Glutamatergic neuron (in vitro differentiated cells): ENCODE data around the gene CDC42. TPM values are rescaled to one million over a fixed set of nuclear protein-coding genes. Genes with fewer than 3 reads are reported as not detected.

Experiments
- DNase-seq: peaks from one replicate; pipeline ENCODE4 v3.0.0; 2022
- H3K27ac Mint-ChIP-seq: one replicate; pipeline ENCODE4 v1.8.0; 2020; ENCODE audit warnings: mild to moderate bottlenecking, mixed read lengths, inconsistent platforms; ENCODE audit not compliant: unreplicated experiment
- H3K27me3 Mint-ChIP-seq: one replicate; pipeline ENCODE4 v1.8.0; 2020; ENCODE audit warnings: mild to moderate bottlenecking, moderate library complexity, mixed read lengths, inconsistent platforms; ENCODE audit not compliant: unreplicated experiment
- H3K36me3 Mint-ChIP-seq: one replicate; pipeline ENCODE4 v1.8.0; 2020; ENCODE audit warnings: mild to moderate bottlenecking, mixed read lengths, inconsistent platforms; ENCODE audit not compliant: unreplicated experiment
- H3K4me1 Mint-ChIP-seq: one replicate; pipeline ENCODE4 v1.8.0; 2020; ENCODE audit warnings: mild to moderate bottlenecking, low read depth, mixed read lengths, inconsistent platforms; ENCODE audit not compliant: unreplicated experiment
- H3K4me3 Mint-ChIP-seq: one replicate; pipeline ENCODE4 v1.8.0; 2020; ENCODE audit warnings: mild to moderate bottlenecking, mixed read lengths, inconsistent platforms; ENCODE audit not compliant: unreplicated experiment
- H3K9me3 Mint-ChIP-seq: one replicate; pipeline ENCODE4 v1.8.0; 2020; ENCODE audit warnings: mild to moderate bottlenecking, moderate library complexity, mixed read lengths, inconsistent platforms; ENCODE audit not compliant: unreplicated experiment
- total RNA-seq: library from RNA; stranded (reverse); fragmentation: NEBNext Ultra II Directional; extraction: Animal tissue kit (Norgen Biotek cat#: 25700); gene quantifications from one replicate; pipeline ENCODE4 v1.2.1, GENCODE V29; 2021; ENCODE audit not compliant: unreplicated experiment
- TF ChIP-seq, protein P1 (sequence below): fragments of 200-600 bp; sonication (generic); IDR thresholded peaks from one replicate; pipeline ENCODE4 v1.5.0; 2021; ENCODE audit not compliant: partially characterized antibody, unreplicated experiment

CDC42 gene
- total RNA-seq, 1 donor from 2014 or later, result 283 TPM

DNA sequence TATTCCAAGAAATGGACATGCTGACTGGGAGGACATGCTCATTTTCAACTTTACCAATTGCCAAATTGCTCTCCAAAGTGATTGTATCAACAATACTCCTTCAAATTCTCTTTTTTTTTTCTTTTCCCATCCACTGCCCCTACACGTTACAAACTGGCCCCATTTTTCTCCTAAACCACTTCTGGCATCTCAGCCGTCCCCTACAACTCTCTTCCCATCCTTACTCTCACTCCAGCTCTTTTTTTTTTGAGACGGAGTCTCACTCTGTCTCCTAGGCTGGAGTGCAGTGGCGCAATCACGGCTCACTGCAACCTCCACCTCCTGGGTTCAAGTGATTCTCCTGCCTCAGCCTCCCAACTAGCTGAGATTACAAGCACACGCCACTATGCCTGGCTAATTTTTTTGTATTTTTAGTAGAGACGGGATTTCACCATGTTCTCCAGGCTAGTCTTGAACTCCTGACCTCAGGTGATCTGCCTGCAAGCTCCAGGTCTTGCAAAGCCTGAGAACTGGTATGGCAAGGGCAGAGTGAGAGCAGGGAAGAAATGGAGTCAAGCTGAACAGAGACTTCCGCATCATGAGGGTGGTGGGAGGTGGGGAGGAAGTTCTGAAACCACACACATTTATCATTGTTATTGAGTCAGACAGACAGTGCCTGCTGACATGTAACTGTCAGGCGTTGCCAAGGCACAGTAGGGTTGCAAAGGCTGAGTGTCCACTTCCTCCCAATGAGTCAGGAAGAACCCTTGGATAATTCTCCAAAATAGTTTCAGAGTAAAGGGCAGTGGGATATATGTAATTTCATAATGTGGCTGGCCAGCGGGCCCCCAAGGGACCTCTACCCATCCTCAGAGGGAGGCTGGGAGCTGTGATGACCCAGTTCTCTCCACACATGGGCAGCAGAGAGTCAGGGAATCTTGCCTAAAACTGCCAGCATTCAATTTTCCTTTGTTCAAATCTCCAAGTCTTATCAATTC, 33.6 kb upstream of the CDC42 start:
- no peak overlapping the region for H3K27ac Mint-ChIP-seq
- peaks cover 2% of the 10 kb centered on the region for H3K9me3 Mint-ChIP-seq
- no peaks in the 10 kb centered on the region for H3K4me1 Mint-ChIP-seq

GRCh38 chr1:22021061-22021460, 31.4 kb upstream of the CDC42 start:
- DNase-seq, result no peak
- Mint-ChIP-seq H3K27me3 (peaks cover 5% of the 10 kb centered on the region), H3K9me3 (peaks cover 7% of the 10 kb centered on the region), H3K4me3 (no peak overlapping the region), H3K27ac (no peak overlapping the region), H3K36me3 (no peaks in the 10 kb centered on the region), H3K4me1 (peaks cover 4% of the 10 kb centered on the region)
- TF ChIP-seq, protein P1, sequence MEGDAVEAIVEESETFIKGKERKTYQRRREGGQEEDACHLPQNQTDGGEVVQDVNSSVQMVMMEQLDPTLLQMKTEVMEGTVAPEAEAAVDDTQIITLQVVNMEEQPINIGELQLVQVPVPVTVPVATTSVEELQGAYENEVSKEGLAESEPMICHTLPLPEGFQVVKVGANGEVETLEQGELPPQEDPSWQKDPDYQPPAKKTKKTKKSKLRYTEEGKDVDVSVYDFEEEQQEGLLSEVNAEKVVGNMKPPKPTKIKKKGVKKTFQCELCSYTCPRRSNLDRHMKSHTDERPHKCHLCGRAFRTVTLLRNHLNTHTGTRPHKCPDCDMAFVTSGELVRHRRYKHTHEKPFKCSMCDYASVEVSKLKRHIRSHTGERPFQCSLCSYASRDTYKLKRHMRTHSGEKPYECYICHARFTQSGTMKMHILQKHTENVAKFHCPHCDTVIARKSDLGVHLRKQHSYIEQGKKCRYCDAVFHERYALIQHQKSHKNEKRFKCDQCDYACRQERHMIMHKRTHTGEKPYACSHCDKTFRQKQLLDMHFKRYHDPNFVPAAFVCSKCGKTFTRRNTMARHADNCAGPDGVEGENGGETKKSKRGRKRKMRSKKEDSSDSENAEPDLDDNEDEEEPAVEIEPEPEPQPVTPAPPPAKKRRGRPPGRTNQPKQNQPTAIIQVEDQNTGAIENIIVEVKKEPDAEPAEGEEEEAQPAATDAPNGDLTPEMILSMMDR, result no peak

More for the DNA sequence above, 33.6 kb upstream of the CDC42 start:
- Mint-ChIP-seq H3K36me3 (no peaks in the 10 kb centered on the region), H3K27me3 (peaks cover 4% of the 10 kb centered on the region), H3K4me3 (no peak overlapping the region)
- TF ChIP-seq, protein P1, result no peak
- DNase-seq, result peak; percentile 36

GRCh38 chr1:22024485-22025367, 27.8 kb upstream of the CDC42 start:
- peak; percentile 69 for DNase-seq

DNA sequence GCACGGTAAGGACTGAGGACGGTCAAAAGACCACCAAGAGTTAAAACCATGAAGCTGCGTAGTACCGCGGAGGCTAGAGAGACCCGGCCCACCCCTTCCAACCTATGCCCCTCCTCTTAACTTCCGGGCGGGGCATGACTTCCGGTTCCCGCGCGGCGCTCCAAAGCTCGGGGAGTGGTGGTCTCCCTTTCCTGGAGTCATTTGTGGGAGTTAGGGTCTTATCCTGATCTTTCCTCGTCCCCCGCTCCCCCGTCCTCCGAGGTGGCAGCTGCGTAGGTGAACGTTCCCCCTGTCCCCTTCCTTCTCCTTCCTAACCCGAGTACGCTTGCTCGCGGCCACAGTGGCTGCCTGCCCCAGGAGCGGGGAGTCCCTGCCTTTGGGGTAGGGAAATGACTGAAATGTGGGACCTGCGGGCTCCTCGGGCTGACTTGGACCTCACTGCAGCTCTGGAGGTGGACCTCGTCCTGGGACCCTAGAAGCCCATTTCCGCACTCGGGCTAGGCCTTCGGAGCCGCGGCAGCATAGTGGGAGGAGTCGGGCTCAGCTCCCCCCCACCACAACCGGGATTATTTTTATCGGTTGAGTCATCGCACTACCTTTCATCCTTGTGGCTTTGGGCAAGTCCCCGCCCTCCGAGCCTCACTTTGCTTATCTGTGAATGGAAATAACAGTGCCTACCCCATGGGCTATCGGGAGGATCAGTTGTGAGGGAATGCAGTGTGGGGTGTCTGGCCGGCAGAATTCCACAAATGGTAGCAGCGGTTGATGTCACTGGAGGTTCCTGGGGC, 26.9 kb upstream of the CDC42 start:
- Mint-ChIP-seq H3K4me1 (peaks cover 4% of the 10 kb centered on the region), H3K9me3 (peaks cover 7% of the 10 kb centered on the region), H3K27ac (peak overlapping the region; percentile 96), H3K27me3 (peaks cover 5% of the 10 kb centered on the region), H3K4me3 (peak overlapping the region; percentile 94), H3K36me3 (no peaks in the 10 kb centered on the region)
- DNase-seq, result peak; percentile 86
- TF ChIP-seq, protein P1, result no peak

More at GRCh38 chr1:22024485-22025367, 27.8 kb upstream of the CDC42 start:
- Mint-ChIP-seq H3K9me3 (peaks cover 7% of the 10 kb centered on the region), H3K27ac (peak overlapping the region; percentile 96), H3K4me1 (peaks cover 4% of the 10 kb centered on the region), H3K4me3 (peak overlapping the region; percentile 94), H3K27me3 (peaks cover 5% of the 10 kb centered on the region), H3K36me3 (no peaks in the 10 kb centered on the region)
- TF ChIP-seq, protein P1, result no peak
